SU-DHL-6 (cell line): ENCODE measurements around the gene VDR.

Experiments used
- CTCF ChIP-seq: fragments of 200-600 bp; sonication (generic); IDR thresholded peaks from one replicate; pipeline ENCODE4 v1.5.1; 2017; ENCODE audit warnings: antibody characterized with exemption, mild to moderate bottlenecking, low read length, moderate library complexity; ENCODE audit not compliant: insufficient read depth, poor library complexity, severe bottlenecking
- EZH2phosphoT487 ChIP-seq: fragments of 200-600 bp; sonication (generic), shearing (Covaris generic); conservative IDR thresholded peaks from 2 replicates; pipeline ENCODE4 v1.6.1; 2018; ENCODE audit warnings: mild to moderate bottlenecking, antibody characterized with exemption, low read length, moderate library complexity, mixed read lengths

- TF ChIP-seq CTCF (no peak), EZH2phosphoT487 (no peak)
These were observed 40.0 kb upstream of the VDR start for GRCh38 chr12:47944685-47945340.
